ENCODE measurements around the gene PER1.

Gene PER1

DNA sequence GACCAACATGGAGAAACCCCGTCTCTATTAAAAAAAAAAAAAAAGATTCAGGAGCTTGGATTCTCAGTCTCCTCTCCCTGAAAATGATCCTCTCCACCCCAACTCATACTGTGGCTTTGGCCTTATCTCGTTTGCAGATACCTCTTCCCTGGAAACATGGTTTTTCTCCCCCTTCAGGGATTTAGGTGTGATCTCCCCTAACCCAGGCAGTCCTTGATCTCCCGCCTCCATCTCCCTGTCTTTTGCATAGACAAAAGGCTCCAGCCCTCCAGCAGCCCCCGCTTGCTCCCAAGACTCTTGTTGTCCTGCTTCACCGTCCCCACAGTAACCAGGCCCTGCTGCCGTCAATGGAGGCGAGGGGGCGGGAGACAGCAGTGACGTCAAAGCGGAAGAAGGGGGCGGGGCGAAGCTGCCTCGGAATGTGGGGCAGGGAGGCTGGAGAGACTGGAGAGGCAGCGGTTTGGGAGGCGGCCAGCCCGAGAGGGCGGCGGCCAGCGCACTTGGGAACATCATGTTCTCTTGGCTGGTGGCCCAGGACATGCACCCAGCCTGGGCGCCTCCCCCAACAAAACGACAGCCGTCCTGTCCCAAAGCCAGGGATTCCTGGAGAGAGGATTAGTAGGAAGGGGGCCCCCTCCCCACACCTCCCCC is 1.9 kb upstream of the PER1 start:
- peak; percentile 90 for DNase-seq (ENCODE audit: insufficient read length, low spot score)
- FAIRE-seq: peak; percentile 99

DNA sequence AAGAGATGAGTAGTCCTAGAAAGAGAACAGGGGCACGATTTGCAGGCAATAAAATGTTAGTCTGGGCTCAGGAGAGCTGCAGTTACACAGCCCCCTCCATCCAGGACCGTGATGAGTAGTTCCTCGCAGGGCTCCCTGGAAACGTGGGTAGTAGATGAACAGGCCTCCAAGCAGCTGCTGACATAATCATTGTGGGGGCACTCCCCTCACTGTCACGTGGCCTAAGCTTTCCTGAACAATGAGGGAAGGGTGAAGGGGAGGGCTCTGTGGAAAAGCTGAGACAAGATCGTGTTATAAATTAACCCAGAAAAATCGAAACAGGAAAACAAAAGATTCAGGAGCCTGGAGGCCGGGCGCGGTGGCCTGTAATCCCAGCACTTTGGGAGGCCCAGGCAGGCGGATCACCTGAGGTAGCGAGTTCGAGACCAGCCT is 1.3 kb upstream of the PER1 start:
- DNase-seq (ENCODE audit: insufficient read length, low spot score): no peak
- FAIRE-seq: no peak

DNA sequence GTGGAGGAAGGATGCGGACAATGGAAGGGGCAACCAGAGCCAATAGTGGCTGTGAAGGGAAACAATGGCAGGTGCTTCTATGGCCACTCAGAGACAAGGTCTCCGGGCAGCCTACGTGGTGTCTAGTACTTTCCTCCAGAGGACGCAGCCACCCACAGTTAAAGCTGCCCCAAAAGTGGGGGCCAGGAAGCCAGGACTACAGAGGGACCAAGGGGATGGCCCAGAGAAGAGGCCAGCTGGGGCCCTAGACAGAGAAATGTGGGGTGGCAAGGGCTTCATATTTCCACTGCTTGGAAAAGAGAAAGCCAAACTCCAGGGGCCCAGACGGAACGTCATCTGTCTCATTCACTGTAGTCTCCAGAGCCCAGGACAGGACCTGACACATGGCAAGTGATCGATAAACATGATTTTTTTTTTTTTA is 837 bp upstream of the PER1 start:
- DNase-seq (ENCODE audit: insufficient read length, low spot score): no peak
- FAIRE-seq: no peak

DNA sequence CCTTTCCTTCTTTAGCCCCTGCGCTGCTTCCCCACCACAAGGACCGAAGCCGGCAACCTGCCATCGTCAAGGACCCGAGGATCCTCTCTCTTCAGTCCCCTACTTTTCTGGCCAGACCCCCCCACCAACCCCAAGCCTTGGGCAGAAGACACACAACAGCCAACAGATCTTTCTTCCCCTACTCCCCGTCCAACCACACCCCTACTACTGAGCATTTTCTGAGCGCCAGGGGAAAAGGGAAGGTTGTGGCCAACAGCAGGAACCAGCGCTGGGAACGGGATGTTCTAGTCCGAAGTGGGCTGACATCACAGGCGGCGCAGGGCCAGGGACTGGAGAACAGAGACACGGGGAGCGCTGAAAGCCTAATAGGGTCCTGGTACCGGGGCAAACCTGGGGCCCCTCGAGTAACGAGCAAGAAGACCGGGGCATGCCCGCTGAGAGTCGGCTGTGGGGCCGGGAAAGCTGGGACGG is 528 bp downstream of the PER1 start:
- DNase-seq (ENCODE audit: insufficient read length, low spot score) (no peak), FAIRE-seq (no peak)

DNA sequence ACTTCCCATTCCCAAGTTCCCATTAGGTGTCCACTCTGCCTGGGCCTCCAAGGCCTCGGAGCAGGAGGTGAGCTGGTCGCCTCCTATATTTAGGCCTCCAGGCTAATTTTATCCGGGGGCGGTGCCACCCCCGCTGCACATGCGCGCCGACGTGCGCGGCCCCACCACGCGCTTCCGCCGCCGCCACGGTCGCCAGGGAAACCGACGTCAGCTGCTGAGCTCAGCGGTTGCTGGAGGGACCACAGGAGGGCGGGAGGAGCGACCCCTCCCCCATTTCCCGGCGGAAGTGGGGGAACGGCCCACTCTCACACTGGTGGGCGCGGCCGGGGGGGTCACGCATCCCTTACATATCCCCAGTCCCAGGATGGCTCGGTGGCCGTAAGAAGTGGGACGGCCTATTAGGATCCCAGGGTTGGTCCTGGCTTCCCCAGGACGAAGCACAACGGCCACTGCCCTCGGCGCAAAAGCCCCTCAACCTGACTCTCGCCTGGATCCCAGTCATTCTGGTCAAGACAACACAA is 1.0 kb downstream of the PER1 start:
- DNase-seq (ENCODE audit: insufficient read length, low spot score) (peak; percentile 76), FAIRE-seq (peak; percentile 86)

DNA sequence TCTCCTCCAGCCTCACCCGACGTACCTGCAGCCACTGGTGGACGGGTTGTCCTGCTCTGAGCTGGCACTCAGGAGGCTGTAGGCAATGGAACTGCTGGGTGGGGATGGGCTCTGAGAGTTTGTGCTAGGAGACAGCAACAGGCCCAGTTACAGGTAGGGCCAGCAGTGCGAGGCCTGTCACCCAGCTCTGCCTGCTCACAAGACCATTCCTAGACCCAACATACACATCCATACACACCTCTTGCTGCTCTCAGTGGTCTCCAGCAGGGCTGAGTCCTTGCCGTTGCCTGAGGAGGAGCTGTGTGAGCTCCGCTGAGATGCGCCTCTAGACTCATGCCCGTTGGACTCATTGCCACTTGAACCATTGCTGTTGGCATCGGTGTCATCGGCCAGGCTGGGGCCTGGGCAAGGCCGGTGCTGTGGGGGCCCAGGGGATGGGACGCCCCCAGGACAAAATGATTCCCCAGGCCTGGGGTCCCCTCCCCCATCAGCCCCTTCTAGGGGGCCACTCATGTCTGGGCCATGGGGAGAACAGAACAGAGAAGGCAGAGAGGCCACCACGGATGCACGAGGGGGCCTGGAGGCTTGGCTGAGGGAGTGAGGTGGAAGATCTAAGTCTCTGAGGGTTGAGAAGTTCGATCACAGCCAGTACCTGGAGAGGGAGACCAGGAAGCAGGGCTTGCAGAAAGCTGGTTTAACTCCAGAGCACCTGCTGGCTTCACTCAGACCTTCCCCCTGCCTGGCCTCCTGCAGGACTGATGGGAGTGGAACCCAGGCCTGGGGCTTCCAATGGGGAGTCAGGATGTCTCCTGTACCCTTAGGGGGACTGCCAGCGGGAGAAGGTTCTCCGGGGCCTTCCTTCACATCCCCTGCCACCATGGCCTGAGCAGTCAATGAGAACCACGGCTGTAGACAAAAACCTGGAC is 1.7 kb downstream of the PER1 start:
- peak; percentile 4 for FAIRE-seq
- DNase-seq (ENCODE audit: insufficient read length, low spot score): no peak

DNA sequence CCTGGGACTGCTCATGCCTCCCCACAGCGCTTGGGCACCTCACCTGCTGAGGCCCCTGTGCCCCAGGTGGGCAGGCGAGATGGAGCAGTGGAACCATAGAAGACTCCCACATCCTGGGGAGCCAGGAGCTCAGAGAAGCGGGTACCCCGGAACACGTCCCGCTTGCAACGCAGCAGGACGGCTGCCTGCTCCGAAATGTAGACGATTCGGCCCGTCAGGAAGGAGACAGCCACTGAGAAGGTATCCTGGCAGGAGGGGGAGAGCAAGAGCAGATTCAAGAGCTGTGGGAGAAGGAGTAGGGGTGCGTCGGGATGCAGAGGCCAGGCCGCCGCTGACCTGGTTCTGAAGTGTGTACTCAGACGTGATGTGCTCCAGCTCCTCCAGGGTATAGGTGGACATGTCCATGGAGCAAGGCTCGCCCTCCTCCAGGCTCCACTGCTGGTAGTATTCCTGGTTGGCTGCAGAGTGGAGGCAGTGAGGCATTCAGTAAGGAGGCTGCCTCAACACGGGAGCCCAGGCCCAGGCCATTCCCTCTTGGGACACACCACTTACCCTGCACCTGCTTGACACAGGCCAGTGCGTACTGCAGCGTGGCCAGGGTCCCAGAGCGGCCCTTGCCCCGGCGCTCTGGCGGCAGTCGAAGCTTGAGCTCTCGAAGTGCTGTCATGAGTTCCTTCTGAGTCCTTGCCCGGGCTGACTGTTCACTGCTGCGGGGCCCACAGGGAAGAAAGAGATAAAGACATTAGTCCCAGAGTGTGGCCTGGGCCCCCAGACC is 2.6 kb downstream of the PER1 start:
- FAIRE-seq: peak; percentile 26
- no peak for DNase-seq (ENCODE audit: insufficient read length, low spot score)

DNA sequence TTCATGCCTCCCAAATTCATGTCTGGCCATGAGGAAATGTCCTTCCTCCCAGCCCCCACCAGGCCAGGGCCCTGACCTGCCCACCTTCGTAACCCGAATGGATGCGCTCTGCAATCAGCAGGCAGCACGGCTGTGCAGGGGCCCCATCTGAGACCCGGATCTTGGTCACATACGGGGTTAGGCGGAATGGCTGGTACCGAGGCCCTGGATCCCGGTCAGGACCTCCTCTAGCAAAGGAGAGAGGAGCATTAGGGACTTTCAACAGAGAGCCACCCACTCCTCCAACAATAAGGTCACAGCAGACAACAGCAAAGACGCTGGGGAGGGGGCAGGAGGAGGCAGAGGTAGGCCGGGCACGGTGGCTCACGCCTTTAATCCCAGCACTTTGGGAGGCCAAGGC is 3.6 kb downstream of the PER1 start:
- DNase-seq (ENCODE audit: insufficient read length, low spot score): no peak
- FAIRE-seq: no peak

DNA sequence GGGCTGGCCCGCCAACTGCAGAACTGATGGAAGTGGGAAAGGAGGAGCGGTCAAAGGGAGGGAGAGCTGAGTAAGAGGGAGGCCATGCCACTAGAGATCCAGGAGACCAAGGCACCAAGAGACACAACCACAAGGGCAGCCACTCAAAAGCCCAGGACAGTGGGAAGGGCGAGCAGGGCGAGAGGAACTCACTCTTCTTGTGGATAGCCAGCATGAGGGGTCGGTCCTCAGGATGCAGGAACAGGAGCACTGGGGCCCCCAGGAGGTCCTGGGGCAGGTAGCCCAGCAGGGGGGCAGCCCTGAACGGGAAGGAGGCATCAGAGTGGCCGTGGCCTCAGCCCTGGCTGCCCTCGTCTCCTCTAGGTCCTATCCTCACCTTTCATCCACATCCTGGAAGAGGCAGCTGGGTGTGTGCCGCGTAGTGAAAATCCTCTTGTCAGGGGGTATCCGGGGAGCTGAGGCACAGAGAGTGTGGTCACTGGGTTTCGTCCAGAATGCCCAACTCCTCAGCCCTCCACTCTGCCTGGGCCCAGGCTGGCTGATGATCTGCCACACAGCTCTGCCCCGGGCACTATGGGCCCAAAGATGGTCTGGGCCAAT is 4.3 kb downstream of the PER1 start:
- no peak for FAIRE-seq
- DNase-seq (ENCODE audit: insufficient read length, low spot score): no peak

DNA sequence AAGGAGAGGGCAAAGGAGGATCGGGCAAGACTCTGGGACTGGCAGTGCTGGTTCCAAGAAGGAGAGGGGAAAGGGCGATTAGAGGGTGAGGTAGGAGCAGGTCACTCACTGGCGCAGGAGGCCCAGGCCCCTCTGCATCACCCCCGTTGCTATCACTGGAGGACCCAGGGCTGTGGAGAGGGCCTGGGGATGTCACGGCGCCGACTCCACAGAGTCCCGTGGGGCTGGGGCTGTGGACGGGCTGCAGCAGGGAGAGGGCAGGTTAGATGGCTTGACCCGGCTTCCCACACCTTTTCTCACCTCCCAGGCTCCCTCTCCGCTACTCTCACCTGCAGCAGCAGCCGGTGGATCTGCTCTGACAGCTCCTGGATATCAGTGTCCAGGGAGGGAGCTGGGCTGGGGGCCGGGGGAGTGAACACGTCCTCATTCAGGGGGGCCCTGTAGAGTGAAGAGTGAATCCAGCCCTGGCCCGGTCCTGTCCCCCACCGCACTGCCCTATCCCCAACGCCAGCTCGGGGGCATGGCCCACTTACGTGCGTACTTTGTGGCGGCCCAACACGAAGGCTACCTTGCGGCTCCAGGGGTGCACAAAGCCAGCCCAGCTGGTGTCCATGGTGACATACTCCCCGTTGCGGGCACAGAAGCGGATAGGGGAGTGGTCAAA is 4.9 kb downstream of the PER1 start:
- DNase-seq (ENCODE audit: insufficient read length, low spot score): no peak
- FAIRE-seq: no peak

DNA sequence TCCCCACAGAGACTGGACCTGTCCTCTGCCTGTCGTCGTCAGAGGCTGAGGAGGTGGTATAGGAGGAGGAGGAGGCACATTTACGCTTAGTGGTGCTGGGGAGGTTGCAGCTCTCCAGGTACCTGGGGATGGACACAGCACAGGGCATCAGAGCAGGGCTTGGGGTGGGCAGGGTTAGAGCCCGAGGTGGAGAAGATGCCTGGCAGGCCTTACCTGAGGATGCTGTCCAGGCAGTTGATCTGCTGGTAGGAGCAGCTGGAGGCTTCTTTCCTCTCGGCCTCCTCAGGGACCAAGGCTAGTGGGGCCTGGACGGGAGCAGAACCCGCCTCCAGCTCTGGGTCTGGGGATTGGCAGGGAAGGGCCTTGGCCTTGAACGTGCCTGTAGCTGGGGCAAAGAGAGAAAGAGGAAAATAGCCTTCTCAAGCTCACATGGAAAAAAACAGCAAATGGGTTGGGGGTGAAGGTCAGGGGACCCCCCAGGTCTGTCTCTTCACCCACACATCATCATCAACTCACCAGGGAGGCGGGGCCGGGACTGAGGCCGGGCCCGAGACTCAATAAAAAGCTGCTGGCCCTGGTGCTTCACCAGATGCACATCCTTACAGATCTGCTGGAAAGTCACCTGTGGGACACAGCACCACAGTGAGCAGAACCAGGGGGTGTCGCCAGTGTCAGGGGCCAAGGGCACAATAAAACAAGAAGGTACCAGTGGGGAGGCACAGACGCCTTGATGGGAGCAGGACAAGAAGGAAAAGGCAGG is 5.6 kb downstream of the PER1 start:
- DNase-seq (ENCODE audit: insufficient read length, low spot score) (no peak), FAIRE-seq (no peak)

DNA sequence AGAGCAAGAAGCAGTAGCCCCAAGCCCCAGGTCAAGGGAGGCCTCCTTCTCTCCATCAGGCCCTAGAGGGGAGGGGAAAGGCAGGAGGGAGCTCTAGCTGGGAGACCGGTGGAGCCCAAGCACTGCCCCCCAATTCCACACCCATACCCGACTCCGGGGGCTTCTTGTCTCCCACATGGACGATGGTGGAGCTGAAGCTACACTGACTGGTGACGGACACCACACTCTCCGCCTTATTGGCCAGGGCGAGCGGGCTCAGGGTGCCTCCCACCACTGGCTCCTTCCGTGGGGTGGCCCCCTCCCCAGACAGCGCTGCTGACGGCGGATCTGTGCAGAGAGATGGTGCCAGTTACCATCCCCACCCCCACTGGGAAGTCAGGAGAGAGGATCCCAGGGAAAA is 6.4 kb downstream of the PER1 start:
- no peak for FAIRE-seq
- no peak for DNase-seq (ENCODE audit: insufficient read length, low spot score)

DNA sequence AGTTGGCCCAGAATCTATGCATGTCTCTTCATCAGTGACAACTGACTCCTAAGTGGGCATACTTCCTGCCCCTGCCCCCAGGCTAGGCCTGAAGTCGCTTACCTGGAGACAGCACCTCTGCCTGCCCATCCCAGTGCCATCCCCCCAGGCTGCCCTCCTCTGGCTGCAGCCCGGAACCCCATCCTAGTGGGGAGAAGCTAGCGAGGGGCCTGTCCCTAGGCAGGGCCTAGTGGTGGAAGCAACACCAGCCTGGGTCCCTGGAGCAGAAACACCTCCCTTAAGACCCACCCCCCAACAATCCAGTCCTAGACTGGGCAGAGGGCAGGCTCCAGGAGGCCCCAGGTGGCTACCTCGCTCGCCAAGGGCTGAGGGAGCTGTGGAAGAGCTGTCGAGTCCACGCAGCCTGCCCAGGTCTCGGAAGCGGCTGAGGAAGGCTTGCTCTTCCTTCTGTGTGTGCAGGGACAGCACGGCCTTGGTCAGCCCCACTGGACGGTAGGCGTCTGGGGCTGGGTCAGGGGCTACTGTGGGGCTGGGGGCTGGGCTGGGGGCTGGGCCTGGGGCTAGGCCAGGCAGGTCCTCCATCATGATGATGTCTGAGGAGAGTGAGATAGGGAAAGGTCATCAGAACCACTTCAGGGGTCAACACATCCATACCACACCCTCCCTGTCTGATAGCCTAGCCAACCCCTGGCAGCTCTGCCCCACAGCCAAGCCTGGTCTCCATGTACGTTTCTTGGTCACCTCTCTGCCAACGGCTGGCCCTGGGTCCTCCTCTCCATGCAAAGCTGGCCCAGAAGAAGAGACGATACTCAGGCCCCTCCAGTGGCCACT is 7.6 kb downstream of the PER1 start:
- FAIRE-seq (no peak), DNase-seq (ENCODE audit: insufficient read length, low spot score) (no peak)

DNA sequence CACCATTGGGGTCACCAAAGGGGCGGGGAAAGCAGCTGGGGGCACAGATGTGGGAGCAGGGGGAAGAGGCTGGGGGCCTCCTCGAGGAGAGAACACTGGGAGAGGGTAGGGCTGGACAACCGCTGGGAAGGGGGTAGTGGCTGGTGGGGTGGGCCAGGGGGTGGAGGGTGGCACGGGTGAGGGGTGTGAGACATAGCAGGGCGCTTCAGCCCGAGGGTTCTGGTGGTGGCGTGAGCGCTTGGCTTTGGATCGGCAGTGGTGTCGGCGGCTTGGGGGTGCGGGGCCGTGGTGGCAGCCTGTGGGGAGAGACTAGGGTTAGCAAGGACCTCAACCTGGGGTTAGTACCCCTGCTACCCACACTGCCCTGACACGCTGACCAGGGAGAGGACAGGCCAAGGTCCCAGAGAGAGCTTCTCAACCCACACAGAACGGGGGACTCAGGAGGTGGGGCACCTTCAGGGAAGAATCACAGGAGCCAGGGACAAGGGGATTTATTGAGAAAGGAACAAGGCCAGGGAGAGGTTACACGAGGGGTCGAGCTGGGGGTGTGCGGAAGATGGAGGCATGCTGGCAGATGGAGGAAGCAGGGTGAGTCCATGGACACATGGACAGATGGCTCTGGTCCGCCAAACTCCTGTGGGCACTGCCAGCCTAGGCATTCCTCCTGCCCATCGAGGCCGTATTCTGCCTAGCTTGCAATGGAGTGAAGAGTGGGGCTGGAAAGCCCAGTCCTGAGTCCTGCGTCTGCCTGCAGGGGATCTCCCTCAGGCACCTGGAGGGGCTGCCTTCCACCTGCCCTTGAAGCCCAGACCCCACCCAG is 8.4 kb downstream of the PER1 start:
- DNase-seq (ENCODE audit: insufficient read length, low spot score): no peak
- FAIRE-seq: no peak

DNA sequence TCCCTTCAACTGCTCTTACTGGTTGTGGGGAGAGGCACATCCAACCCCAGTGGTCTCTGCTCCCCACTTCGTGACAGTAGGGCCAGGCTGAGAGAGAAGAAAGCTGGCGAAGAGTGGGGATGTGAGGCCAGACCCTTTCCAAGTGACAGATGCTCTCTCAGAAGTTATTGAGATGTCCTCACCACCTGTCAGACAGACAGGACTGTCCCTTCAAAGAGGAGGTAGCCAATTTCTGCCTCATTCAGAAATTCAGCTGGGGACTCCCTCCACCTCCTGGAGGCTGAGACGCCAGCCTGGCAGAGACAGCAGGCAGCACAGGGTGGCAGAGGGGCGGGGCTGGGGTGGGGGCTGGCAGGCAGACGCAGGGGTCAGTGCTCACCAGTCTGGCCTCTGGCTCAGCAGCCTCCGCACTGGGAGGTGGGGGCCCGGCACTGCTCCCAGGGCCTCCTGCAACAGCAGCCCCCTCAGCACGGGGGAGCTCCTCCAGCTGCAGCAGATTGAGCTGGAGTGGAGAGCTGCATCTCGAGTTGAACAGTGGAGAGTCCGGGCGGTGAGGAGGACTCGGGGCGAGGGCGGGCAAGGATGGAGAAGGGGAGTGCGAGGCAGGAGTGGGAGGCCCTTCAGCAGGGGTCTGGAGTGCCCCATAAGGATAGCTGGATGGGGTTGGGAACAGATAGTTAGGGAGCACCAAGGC is 9.2 kb downstream of the PER1 start:
- FAIRE-seq (no peak), DNase-seq (ENCODE audit: insufficient read length, low spot score) (no peak)

DNA sequence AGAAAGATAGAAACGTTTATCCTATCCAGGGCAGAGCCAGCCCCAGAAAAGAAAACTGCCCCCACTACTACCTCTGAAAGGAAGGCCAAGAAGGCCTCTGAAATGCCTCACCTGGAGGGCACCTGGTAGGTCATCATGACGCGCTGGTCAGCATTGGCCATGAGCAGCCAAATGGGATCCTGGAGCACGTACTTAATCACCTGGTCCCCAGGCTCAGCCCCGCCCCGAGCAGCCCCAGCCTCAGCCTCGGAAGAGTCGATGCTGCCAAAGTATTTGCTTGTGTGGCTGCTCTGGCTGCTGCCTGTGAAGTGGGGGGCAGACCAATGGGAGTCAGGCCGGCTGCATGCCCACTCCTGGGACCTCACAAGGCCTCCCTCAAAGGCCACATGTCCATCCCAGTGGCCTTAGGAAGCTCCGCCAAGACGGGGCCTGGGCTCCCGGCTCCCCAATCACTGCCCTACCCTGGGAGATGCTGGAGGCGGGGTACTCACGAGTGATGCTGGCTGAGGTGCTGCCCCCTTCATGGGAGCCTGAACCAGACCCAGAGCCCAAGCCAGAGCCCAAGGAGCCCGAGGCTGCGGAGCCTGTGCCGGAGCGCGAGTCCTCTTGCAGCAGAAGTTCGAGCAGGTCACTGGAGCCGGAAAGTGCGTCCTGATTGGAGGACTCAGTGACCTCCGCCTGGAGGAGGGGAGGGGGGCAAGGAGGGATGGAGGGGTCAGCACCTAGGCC is 9.9 kb downstream of the PER1 start:
- DNase-seq (ENCODE audit: insufficient read length, low spot score): no peak
- FAIRE-seq: no peak

All from HTR-8/SVneo (cell line).